HEK293T (cell line): ENCODE data around the gene ZSWIM5.

Experiments
- BHLHE40 ChIP-seq: fragments of 450-650 bp; IDR thresholded peaks from 2 replicates; pipeline ENCODE4 v1.6.1; 2016; ENCODE audit warnings: mild to moderate bottlenecking, moderate library complexity, borderline replicate concordance
- CTBP1 ChIP-seq: fragments of 450-650 bp; IDR thresholded peaks from 2 replicates; pipeline ENCODE4 v1.6.1; 2016; ENCODE audit warnings: borderline replicate concordance
- FOXA1 ChIP-seq: fragments of 450-650 bp; IDR thresholded peaks from 2 replicates; pipeline ENCODE4 v1.6.1; 2016; ENCODE audit warnings: mild to moderate bottlenecking
- FOXK2 ChIP-seq: fragments of 450-650 bp; IDR thresholded peaks from 2 replicates; pipeline ENCODE4 v1.6.1; 2016; ENCODE audit warnings: mild to moderate bottlenecking
- FOXM1 ChIP-seq: fragments of 450-650 bp; IDR thresholded peaks from 2 replicates; pipeline ENCODE4 v1.6.1; 2017; ENCODE audit warnings: mild to moderate bottlenecking, borderline replicate concordance
- HDGF ChIP-seq: fragments of 450-650 bp; IDR thresholded peaks from 2 replicates; pipeline ENCODE4 v1.6.1; 2017; ENCODE audit warnings: antibody characterized with exemption, borderline replicate concordance
- L3MBTL2 ChIP-seq: fragments of 450-650 bp; conservative IDR thresholded peaks from 2 replicates; pipeline ENCODE4 v1.6.1; 2016; ENCODE audit warnings: mild to moderate bottlenecking
- LEF1 ChIP-seq: fragments of 450-650 bp; IDR thresholded peaks from 2 replicates; pipeline ENCODE4 v1.6.1; 2017; ENCODE audit warnings: mild to moderate bottlenecking, borderline replicate concordance
- NFRKB ChIP-seq: fragments of 450-650 bp; IDR thresholded peaks from 2 replicates; pipeline ENCODE4 v1.6.1; 2016; ENCODE audit warnings: mild to moderate bottlenecking, moderate library complexity
- SP1 ChIP-seq: fragments of 450-650 bp; IDR thresholded peaks from 2 replicates; pipeline ENCODE4 v1.6.1; 2017
- SUZ12 ChIP-seq: fragments of 450-650 bp; IDR thresholded peaks from 2 replicates; pipeline ENCODE4 v1.6.1; 2016; ENCODE audit warnings: mild to moderate bottlenecking
- TARDBP ChIP-seq: fragments of 450-650 bp; IDR thresholded peaks from 2 replicates; pipeline ENCODE4 v1.6.1; 2016
- ZNF384 ChIP-seq: fragments of 450-650 bp; IDR thresholded peaks from 2 replicates; pipeline ENCODE4 v1.6.1; 2016
- TF ChIP-seq, protein P1 (sequence below): fragments of 450-650 bp; IDR thresholded peaks from 2 replicates; pipeline ENCODE4 v1.6.1; 2016

- TF ChIP-seq BHLHE40 = no peak
- TF ChIP-seq, protein P1, sequence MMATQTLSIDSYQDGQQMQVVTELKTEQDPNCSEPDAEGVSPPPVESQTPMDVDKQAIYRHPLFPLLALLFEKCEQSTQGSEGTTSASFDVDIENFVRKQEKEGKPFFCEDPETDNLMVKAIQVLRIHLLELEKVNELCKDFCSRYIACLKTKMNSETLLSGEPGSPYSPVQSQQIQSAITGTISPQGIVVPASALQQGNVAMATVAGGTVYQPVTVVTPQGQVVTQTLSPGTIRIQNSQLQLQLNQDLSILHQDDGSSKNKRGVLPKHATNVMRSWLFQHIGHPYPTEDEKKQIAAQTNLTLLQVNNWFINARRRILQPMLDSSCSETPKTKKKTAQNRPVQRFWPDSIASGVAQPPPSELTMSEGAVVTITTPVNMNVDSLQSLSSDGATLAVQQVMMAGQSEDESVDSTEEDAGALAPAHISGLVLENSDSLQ = no peak
- TF ChIP-seq HDGF = no peak
- no peak for TF ChIP-seq TARDBP
- TF ChIP-seq FOXM1 = no peak
- TF ChIP-seq SUZ12 = no peak
- no peak for TF ChIP-seq FOXA1
- no peak for TF ChIP-seq LEF1
- TF ChIP-seq NFRKB = no peak
- TF ChIP-seq ZNF384 = no peak
- TF ChIP-seq L3MBTL2 = no peak
- no peak for TF ChIP-seq SP1
- TF ChIP-seq CTBP1 = no peak
- no peak for TF ChIP-seq FOXK2
Measured at GRCh38 chr1:45047032-45047431, 159.4 kb downstream of the ZSWIM5 start.
